ENCODE data around the gene AOC3.
"Not testable (repeated sequence)": the region's sequence is repeated elsewhere in the genome, so short reads cannot be mapped to it uniquely, and the experiment has no call there.

Gene AOC3

GRCh38 chr17:42866631-42867575, 15.9 kb downstream of the AOC3 start:
- no peak for DNase-seq (ENCODE audit: low read depth in 2 of 2)

DNA sequence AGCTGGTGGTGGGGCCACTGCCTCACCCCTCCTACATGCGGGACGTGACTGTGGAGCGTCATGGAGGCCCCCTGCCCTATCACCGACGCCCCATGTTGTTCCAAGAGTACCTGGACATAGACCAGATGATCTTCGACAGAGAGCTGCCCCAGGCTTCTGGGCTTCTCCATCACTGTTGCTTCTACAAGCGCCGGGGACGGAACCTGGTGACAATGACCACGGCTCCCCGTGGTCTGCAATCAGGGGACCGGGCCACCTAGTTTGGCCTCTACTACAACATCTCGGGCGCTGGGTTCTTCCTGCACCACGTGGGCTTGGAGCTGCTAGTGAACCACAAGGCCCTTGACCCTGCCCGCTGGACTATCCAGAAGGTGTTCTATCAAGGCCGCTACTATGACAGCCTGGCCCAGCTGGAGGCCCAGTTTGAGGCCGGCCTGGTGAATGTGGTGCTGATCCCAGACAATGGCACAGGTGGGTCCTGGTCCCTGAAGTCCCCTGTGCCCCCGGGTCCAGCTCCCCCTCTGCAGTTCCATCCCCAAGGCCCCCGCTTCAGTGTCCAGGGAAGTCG, 16.8 kb downstream of the AOC3 start:
- not testable (repeated sequence) for DNase-seq (ENCODE audit: low read depth in 2 of 2)

GRCh38 chr17:42868338-42868737, 17.3 kb downstream of the AOC3 start:
- no peak for DNase-seq (ENCODE audit: low read depth in 2 of 2)

GRCh38 chr17:42871647-42872046, 20.6 kb downstream of the AOC3 start:
- DNase-seq (ENCODE audit: low read depth in 2 of 2) = no peak

DNA sequence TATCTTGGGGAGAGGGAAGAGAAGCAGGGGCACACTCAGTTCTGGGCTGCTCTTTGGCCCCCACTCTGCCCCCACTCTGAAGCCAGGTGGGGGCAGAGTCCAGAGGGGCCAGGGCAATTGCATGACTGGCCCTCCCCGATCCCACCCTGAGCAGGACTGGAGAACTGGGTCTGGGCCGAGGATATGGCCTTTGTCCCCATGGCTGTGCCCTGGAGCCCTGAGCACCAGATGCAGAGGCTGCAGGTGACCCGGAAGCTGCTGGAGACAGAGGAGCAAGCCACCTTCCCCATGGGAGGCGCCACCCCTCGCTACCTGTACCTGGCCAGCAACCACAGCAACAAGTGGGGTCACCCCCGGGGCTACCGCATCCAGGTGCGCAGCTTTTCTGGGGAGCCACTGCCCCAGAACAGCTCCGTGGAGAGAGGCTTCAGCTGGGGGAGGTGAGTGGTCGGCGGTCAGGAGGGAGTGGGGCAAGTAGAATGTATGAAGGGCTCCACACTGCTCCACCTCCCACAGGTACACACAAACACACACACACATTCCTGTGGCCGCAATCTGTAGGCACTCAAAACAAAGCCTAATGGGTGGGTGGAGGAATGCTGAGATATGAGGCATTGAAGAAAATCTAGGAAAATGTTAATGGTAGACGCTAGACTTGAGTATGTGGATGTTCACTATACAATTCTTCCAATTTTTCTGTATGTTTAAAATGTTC, 21.4 kb downstream of the AOC3 start:
- no peak for DNase-seq (ENCODE audit: low read depth in 2 of 2)

DNA sequence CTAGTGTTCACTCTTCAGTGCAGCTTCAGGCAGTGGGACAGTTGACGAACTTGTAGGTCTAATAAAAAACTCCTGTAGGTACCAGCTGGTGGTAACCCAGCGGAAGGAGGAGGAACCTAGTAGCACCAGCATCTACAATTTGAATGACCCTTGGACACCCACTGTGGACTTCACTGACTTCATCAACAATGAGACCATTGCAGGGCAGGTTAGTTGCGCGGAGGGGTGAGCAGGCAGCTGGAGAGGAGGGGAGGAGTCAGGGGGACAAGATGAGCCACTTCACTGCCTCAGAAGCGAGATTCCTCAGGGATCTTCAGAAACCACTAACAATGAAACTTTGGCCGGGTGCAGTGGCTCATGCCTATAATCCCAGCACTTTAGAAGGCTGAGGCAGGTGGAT, 22.3 kb downstream of the AOC3 start:
- no peak for DNase-seq (ENCODE audit: low read depth in 2 of 2)

DNA sequence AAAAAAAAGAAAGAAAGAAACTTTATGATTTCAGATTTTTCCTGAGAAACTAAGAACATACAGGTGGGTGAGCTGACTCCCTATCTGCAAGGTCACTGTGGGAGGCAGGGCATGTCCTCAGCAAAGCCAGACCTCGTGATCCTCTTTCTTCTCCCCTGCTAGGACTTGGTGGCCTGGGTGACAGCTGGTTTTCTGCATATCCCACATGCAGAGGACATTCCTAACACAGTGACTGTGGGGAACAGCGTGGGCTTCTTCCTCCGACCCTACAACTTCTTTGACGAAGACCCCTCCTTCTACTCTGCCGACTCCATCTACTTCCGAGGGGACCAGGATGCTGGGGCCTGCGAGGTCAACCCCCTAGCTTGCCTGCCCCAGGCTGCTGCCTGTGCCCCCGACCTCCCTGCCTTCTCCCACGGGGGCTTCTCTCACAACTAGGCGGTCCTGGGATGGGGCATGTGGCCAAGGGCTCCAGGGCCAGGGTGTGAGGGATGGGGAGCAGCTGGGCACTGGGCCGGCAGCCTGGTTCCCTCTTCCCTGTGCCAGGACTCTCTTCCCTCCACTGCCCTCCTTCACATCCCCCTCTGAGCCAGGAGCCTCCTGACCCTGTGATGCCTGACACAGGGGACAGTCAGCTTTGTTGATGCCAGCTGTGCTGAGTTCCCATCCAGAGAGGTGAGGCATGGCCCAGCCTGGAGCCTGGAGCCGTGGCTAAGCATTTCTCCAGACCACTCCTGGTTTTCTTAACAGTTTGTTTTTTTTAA, 23.1 kb downstream of the AOC3 start:
- not testable (repeated sequence) for DNase-seq (ENCODE audit: low read depth in 2 of 2)

GRCh38 chr17:42877037-42877436, 26.0 kb downstream of the AOC3 start:
- no peak for DNase-seq (ENCODE audit: low read depth in 2 of 2)

GRCh38 chr17:42878123-42878880, 27.3 kb downstream of the AOC3 start:
- no peak for DNase-seq (ENCODE audit: low read depth in 2 of 2)

DNA sequence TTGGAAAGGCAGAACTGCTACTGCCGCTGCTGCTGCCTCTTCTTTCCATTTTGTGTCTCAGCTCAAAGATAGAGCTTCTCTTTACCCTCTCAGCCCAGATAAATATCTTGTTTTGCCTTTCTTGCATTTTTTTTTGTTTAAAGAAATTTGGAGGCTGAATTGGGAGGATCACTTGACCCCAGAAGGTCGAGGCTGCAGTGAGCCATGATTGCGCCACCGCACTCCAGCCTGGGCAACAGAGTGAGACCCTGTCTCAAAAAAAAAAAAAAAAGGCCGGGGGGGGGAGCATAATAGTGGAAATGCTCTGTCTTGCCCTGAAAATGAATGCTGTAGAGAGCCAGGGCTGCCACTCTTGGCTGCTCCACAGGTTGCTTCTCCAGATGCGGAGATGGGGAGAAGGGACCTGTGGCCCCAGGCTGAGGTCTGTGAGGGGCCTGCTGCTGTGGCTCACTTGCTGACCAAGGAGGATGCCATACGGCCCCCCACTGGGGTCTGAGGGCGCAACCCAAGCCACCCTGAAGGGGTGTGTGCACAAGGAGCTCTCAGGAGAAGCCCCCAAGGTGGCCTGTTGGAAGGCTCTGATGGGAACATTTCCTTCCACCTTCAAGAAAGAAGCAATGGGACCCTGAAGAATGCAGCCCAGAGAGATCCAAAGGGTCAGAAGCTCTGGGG, 28.1 kb downstream of the AOC3 start:
- no peak for DNase-seq (ENCODE audit: low read depth in 2 of 2)

- no peak for DNase-seq (ENCODE audit: low read depth in 2 of 2)
These were observed 28.6 kb downstream of the AOC3 start for GRCh38 chr17:42879596-42879985.

- DNase-seq (ENCODE audit: low read depth in 2 of 2) = no peak
These were observed 29.8 kb downstream of the AOC3 start for GRCh38 chr17:42880776-42881310.

- DNase-seq (ENCODE audit: low read depth in 2 of 2) = not testable (repeated sequence)
These were observed 30.7 kb downstream of the AOC3 start for GRCh38 chr17:42881706-42882105.

- no peak for DNase-seq (ENCODE audit: low read depth in 2 of 2)
These were observed 31.2 kb downstream of the AOC3 start for GRCh38 chr17:42882166-42882565.

DNA sequence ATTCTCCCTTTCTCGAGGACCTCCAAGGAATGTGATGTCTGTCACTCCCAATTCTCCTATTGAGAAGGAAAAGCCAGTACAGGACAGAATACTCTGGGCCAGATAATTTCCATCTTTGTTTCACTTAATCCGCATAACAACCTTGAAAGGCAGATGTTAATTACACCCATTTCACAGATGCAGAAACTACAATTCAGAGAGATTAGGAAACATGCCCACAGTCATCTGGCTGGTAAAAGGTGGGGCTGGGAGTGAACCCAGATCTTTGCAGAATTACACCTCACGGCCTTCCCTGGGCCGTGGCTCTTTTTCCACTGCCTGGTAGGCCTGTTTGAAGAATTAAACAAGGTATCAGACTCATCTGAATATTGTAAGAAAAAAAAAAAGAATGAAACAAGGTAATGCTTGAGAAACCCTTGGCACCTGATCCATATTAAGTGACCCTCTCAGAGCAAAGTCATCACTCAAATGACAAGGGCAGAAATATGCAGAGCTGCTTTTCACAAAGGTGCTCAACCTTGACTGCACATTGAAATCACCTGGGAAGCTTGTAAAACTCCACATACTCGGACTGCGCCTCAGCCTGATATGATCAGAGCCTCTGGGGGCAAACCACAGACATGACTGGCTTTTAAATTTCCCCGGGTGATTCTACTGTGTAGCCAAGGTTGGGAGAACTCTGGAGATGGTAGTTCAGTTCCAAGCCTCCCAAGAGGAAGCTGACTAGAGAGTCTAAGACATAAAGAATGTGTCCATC, 33.0 kb downstream of the AOC3 start:
- no peak for DNase-seq (ENCODE audit: low read depth in 2 of 2)

GRCh38 chr17:42885806-42886205, 34.8 kb downstream of the AOC3 start:
- DNase-seq (ENCODE audit: low read depth in 2 of 2) = not testable (repeated sequence)

DNA sequence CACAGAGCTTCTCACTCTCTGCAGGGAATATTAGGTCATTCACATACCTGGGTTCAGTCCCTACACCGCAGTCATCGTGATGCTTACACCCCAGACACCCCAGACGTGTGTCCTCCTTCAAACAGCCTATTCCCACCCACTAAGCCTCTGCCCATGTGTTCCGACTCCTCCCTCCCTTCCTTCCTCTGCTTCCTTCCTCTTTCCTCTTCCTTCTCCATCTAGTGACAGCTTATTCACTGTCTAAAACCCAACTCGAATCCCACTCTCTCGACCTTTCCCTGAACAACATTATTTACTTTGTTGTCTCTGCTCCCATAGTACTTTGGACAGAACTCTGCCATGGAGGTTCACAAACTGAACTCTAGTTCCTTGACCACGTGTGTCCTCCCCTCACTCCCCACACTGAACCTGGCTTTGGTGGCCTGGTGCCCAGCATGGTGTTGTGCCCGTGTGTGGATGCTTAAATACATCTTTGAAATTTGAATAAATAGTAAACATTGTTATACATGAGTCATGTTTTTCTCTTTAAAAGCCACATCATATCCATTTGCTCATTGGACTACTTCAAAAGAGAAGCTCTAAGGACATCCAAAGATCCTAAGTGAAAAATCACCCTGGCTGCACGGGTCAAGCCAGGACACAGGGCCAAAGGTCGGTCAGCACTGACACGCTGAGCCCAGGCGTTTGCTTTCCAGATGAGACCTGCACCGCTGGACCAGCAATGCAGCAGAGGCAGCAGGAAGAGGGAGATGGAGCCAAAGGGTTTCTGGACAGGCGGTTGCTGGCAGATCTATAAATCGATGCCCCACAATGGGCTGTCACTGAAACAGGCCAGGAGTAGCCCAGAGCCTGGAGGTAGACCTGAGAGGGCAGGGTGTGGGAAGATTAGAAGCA, 35.5 kb downstream of the AOC3 start:
- DNase-seq (ENCODE audit: low read depth in 2 of 2) = no peak

DNA sequence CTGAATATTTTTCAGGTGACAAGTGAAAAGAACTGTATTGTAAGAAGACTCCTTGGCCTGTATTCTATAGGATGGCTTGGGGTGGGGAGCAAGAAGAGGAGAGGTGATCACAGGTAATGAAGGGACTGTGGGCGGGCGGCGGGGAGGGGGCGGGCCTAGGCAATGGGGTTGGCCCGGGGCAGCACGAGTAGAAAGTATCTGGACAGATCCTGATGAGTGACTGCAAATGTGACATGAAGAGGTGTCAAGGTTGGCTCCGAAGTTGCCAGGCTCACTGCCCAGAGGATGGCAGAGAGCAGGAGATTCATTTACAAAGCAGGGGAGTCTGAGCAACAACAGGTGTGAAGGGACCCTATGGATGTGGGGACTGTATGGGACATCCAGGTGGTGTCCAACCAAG, 38.8 kb downstream of the AOC3 start:
- no peak for DNase-seq (ENCODE audit: low read depth in 2 of 2)
